Measurements from ENCODE around the gene KRTAP4-7.

- TF ChIP-seq CTCF (IDR thresholded peaks at IDR 0.05) (no peak), POLR2A (IDR thresholded peaks at IDR 0.05) (no peak), EP300 (IDR thresholded peaks at IDR 0.05) (no peak)
These were observed 35.5 kb upstream of the KRTAP4-7 start for GRCh38 chr17:41048441-41048840.
